RPMI7951 (cell line): ENCODE data around the gene TMC2. TPM values are rescaled to one million over a fixed set of nuclear protein-coding genes. Genes with fewer than 3 reads are reported as not detected.
A peak's percentile ranks its signal among the peaks of the same experiment; 100 is the strongest.
"Not testable (repeated sequence)": the region's sequence is repeated elsewhere in the genome, so short reads cannot be mapped to it uniquely, and the experiment has no call there.

ENCODE experiments used
- DNase-seq: peaks from one replicate; pipeline ENCODE4 v3.0.0-alpha.2; 2012; ENCODE audit warnings: low read depth
- total RNA-seq: library from RNA; depleted of rRNA; stranded (reverse); fragments of >200 nt; shearing (Covaris generic); gene quantifications from 2 replicates; pipeline ENCODE4 v1.2.3, GENCODE V29; 2014

The TMC2 gene
- total RNA-seq, 1 experiment from 2014 or later, result not detected

- not testable (repeated sequence) for DNase-seq
These were observed 10.2 kb upstream of the TMC2 start for GRCh38 chr20:2526218-2526583.

GRCh38 chr20:2527762-2528161, 8.6 kb upstream of the TMC2 start:
- DNase-seq, result no peak

GRCh38 chr20:2528671-2529271, 7.6 kb upstream of the TMC2 start:
- no peak for DNase-seq

GRCh38 chr20:2533118-2533517, 3.3 kb upstream of the TMC2 start:
- DNase-seq, result no peak

DNA sequence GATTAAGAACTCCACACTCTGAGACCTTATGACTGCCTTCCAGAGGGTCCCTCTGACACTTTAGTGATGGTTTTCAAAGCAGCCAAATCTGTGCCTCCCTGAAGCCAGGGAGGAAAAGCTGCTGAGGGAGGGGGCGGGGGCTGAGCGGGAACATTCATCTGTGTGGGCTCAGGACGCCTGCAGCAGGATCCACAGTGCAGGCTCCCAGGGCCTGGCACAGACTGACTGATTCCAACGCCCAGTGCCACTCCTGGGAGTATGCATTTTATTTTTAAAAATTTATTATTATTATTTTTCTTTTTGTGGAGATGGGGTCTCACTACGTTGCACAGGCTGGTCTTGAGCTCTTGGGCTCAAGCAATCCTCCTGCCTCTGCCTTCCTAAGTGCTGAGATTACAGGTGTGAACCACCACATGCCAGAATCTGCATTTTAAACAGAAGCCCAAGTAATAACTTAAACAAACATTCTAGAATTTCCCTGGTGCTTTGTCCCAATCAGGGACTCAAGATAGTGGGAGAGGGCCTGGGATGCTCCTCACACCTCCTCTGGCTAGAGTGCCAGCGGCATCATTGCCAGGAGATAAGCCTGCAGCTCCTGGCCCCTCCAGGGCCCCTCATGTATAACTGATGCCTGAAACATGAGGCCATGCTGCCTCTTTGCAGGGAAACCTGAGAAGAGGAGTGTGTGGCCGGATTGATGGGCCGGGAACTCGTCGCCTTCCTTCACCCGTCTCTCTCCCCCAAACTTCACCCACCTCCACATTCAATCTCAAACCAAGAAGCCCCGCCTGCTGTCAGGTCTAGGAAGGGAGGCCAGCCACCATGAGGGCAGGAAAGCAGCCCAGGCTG, 438 bp upstream of the TMC2 start:
- no peak for DNase-seq

DNA sequence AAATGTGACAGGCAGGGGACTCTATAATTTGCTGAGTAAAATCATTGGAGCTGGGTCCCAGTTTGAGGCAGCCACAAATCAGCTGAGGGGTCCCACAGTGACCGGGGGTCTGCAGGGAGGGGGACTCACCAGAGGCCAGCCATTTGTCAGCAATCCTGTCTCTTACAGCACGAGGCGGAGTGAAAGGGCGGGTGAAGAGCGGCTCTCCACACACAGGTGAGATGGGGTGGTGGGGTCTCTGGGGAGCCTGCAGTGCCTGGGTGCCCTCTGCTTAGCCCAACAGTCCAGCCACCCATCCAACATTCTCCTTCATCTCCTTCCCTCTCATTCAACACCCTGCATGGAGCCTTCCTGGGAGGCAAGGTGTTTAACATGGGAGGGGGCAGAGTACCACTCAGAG, 728 bp downstream of the TMC2 start:
- DNase-seq, result no peak

GRCh38 chr20:2538356-2538755, 2.0 kb downstream of the TMC2 start:
- DNase-seq, result no peak

DNA sequence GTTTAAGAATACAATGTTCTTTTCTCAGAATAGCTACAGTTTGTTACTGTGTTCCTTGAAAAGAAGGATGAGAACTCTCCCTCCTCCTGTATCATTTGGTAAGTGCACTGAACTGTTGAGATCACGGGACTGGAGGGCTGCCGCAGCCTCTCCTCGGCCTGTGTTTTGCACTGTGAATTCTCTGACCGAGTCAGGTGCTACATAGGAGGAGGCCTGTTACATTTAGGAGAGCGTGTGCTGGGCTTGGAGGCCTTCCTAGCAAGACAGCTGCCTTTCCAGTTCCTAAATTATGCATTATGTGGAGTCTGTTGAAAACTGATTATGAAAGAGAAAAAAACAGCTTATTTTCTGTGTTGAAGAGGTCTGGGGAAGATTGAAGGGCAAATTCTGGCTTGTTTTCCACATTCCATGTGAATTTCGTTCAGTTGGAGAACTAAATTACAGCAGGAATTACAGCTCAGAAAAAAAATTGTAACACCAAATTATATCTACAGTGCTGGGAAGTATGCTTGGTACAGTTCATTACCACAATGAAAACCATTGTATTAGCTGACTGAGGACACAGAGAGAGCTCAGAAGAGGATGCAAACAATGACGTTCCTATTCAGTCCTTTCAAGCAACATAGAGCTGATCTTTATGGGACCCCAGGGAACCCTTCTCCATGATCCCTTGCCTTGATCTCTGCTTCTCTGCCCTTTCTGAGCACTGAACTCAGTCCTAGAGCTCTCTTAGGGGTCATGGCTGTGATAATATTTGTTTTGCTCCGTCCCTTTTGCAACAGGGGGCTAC, 2.8 kb downstream of the TMC2 start:
- no peak for DNase-seq

DNA sequence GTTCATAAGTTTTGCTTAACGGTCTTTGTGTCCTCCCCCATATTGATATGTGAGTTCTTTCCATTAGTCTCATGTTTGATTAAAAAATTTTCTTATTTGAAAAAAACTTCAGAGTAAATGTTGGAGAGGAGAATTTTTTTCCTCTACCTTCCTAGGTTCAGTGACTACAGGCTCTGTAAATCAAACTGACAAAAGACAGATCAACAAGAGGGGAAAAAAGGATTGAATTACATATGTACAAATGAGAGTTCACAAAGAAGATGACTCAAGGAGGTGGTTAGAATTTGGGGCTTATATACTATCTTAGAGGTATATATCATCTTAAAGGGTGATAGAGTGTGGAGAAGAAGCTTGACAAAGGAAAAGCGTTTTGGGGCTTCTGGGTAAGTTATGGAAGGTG, 5.6 kb downstream of the TMC2 start:
- no peak for DNase-seq

- DNase-seq, result no peak
These were observed 6.0 kb downstream of the TMC2 start for GRCh38 chr20:2542361-2542760.

GRCh38 chr20:2544211-2544610, 7.8 kb downstream of the TMC2 start:
- DNase-seq, result no peak

- DNase-seq, result no peak
These were observed 9.2 kb downstream of the TMC2 start for GRCh38 chr20:2545594-2545993.

DNA sequence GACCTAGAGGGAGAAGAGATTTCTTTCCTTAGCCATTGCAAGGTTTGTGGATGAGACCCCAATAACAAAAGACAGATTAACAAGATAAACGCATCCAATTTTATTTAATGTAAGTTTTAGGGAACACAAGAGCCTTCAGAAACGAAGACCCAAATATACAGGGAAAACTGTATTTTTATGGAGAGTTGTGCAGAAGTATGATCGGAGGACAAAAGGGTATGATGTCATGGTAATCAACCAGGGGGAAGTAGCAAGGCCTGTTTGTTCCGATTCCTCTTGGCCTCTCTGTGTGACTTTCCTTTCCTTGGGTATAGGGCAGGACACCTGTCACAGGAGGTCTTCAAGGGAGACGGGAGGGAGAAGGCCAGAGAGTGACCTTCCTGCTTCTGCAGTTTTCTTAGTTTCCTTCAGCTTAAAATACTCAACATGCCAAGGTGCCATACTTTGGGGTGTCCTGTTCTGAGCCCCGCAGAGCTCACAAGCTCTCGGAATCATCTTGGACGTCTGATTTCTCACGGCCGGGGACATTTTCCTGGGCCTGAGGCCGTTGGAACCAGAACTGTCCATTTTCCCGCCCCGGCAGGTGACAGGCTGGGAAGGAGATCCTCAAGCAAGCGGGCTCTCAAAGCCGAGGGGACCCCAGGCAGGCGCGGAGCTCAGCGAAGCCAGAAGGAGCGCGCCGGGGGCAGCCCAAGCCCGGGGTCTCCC, 21.7 kb downstream of the TMC2 start:
- DNase-seq, result no peak

- DNase-seq, result peak; percentile 11
These were observed 22.4 kb downstream of the TMC2 start for GRCh38 chr20:2558581-2559278.

DNA sequence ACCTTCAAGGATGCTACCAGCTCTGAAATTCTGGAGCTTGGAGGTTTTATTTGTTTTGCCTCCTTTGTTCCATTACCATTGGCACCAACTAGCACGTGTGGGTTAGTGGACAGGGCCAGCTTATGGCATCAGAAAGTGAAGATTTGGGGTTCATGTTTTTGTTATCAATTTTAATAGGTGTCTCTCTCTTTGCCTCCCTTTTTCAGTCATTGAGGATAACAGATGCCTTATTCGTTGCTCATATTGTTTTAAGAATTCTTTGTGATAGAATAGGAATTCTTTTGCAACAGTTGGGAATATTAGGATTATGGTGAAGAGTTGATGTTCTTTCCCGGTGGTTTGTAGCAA, 22.9 kb downstream of the TMC2 start:
- DNase-seq, result no peak

- no peak for DNase-seq
These were observed 23.3 kb downstream of the TMC2 start for GRCh38 chr20:2559651-2560050.

GRCh38 chr20:2563116-2563515, 26.7 kb downstream of the TMC2 start:
- no peak for DNase-seq

DNA sequence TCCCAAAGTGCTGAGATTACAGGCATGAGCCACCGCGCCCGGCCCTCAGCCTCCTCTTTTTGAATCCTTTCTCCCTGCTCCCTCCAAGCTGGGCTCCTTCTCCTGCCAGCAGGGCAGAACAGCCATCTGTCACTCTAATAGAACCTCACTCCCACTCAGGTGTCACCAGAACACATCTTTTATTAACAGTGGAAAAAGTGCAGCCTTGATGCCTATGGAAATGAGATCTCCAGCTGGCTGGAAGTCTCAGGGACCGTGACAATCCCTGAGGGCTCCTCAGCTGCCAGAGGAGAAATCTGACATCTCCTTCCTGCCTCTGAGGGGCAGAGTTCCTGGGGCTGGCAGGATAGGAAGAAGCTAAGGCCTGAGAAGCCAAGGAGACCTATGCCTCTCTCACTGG, 28.0 kb downstream of the TMC2 start:
- no peak for DNase-seq

GRCh38 chr20:2575682-2576081, 39.3 kb downstream of the TMC2 start:
- no peak for DNase-seq

DNA sequence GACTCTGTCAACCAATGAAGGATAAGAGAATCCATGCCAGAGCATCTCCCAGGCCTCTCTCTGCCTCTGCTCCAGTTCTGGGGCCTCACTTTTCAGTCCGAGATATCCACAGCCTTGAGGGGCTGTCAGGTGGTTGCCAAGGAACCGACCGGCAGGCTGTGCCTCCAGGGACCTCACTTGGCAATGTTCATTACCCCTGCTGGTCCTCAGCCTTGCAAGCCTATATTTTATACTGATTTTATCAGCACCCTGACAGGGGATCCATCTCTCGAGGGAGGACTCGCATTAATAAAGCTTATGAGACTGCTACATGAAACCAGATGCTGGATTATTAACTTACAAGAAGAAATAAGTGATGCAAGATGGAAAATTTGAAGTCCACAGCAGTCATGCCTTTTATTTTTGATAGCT, 39.9 kb downstream of the TMC2 start:
- DNase-seq, result no peak

DNA sequence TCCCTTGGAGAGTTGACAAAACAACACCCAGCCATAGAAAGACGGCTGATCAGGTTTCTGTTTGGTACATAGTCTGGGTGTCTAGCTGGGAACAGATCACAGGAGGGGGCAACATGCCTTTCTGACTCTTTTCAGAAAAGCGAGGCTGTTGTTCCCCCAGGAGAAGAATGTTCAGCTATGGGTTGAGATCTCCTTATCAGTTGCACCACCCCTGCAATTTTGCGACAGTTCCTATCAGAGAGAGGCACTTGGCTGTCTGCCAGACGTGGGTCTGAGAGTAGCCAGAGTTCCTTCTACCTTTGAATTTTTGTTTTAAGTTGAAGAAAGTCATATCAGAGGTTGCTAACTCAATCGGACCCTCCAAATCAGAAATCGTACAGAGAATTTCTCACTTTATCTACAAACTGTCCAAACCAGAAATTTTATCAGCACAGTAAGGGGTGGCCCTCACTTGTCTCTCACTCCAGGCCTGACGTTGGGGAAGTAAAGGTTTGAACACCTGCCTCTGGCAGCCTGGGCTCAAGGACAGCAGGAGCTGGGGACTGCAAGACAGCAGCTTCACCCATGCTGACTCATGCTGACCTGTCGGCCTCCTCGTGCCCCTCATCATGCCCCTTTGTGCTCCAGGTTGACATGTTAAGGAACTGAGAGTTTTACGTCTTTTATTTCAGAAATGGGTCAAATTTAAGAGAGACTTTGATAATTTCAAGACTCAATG, 42.3 kb downstream of the TMC2 start:
- DNase-seq, result no peak
